ENCODE measurements around the gene ESPN.

The ESPN gene

GRCh38 chr1:6446665-6447015 is 22.1 kb downstream of the ESPN start:
- H3K79me2 ChIP-seq (ENCODE audit: insufficient read depth, low read length) = no peaks in the 10 kb centered on the region
- H2AFZ ChIP-seq (ENCODE audit: low read length) = peak overlapping the region; percentile 83
- no peaks in the 10 kb centered on the region for H3K9me3 ChIP-seq (ENCODE audit: insufficient read depth, low read depth, low read length)
- H3K27me3 ChIP-seq (ENCODE audit: insufficient read depth, low read length, poor library complexity, severe bottlenecking) = no peaks in the 10 kb centered on the region
- peak overlapping the region; percentile 68 for H3K4me2 ChIP-seq (ENCODE audit: low read depth, low read length, poor library complexity, severe bottlenecking)
- H3K4me3 ChIP-seq (ENCODE audit: low read length, poor library complexity, severe bottlenecking) = peak overlapping the region; percentile 72
- H4K20me1 ChIP-seq (ENCODE audit: insufficient read depth, low read length, poor library complexity, severe bottlenecking) = no peaks in the 10 kb centered on the region
- H3K9ac ChIP-seq (ENCODE audit: low read depth, low read length, poor library complexity, severe bottlenecking) = peak overlapping the region; percentile 62
- H3K36me3 ChIP-seq (ENCODE audit: insufficient read depth, low read length) = no peaks in the 10 kb centered on the region
- TF ChIP-seq CTCF (conservative IDR thresholded peaks at IDR 0.05; ENCODE audit: low read length) = no peak
- no peak for TF ChIP-seq EZH2phosphoT487 (IDR thresholded peaks at IDR 0.05; ENCODE audit: borderline replicate concordance)
- H3F3A ChIP-seq (ENCODE audit: low read depth) = no peaks in the 10 kb centered on the region
- no peaks in the 10 kb centered on the region for H3K9me2 ChIP-seq (replicated peaks; ENCODE audit: low read depth, low read length)
- H3K4me1 ChIP-seq (ENCODE audit: insufficient read depth, low read length, poor library complexity, severe bottlenecking) = no peaks in the 10 kb centered on the region

- H3K9ac ChIP-seq (ENCODE audit: low read depth, low read length, poor library complexity, severe bottlenecking) = peak overlapping the region; percentile 62
These were observed 22.6 kb downstream of the ESPN start for GRCh38 chr1:6447016-6447817.

GRCh38 chr1:6447818-6448748 is 23.5 kb downstream of the ESPN start:
- Histone ChIP-seq H3K9me3 (ENCODE audit: insufficient read depth, low read depth, low read length) (no peaks in the 10 kb centered on the region), H3K4me1 (ENCODE audit: insufficient read depth, low read length, poor library complexity, severe bottlenecking) (no peaks in the 10 kb centered on the region), H3F3A (ENCODE audit: low read depth) (no peaks in the 10 kb centered on the region), H4K20me1 (ENCODE audit: insufficient read depth, low read length, poor library complexity, severe bottlenecking) (no peaks in the 10 kb centered on the region), H3K9ac (ENCODE audit: low read depth, low read length, poor library complexity, severe bottlenecking) (no peak overlapping the region), H3K9me2 (replicated peaks; ENCODE audit: low read depth, low read length) (no peaks in the 10 kb centered on the region), H2AFZ (ENCODE audit: low read length) (no peak overlapping the region), H3K36me3 (ENCODE audit: insufficient read depth, low read length) (no peaks in the 10 kb centered on the region), H3K27me3 (ENCODE audit: insufficient read depth, low read length, poor library complexity, severe bottlenecking) (no peaks in the 10 kb centered on the region), H3K4me3 (ENCODE audit: low read length, poor library complexity, severe bottlenecking) (peak overlapping the region; percentile 72), H3K4me2 (ENCODE audit: low read depth, low read length, poor library complexity, severe bottlenecking) (peak overlapping the region; percentile 68), H3K79me2 (ENCODE audit: insufficient read depth, low read length) (no peaks in the 10 kb centered on the region)
- no peak for TF ChIP-seq CTCF (conservative IDR thresholded peaks at IDR 0.05; ENCODE audit: low read length)
- TF ChIP-seq EZH2phosphoT487 (IDR thresholded peaks at IDR 0.05; ENCODE audit: borderline replicate concordance) = no peak

More at GRCh38 chr1:6447016-6447817, 22.6 kb downstream of the ESPN start:
- H3F3A ChIP-seq (ENCODE audit: low read depth) = no peaks in the 10 kb centered on the region
- no peaks in the 10 kb centered on the region for H3K36me3 ChIP-seq (ENCODE audit: insufficient read depth, low read length)
- H3K4me3 ChIP-seq (ENCODE audit: low read length, poor library complexity, severe bottlenecking) = peak overlapping the region; percentile 72
- peak overlapping the region; percentile 68 for H3K4me2 ChIP-seq (ENCODE audit: low read depth, low read length, poor library complexity, severe bottlenecking)
- no peaks in the 10 kb centered on the region for H3K9me3 ChIP-seq (ENCODE audit: insufficient read depth, low read depth, low read length)
- no peaks in the 10 kb centered on the region for H3K79me2 ChIP-seq (ENCODE audit: insufficient read depth, low read length)
- peak overlapping the region; percentile 83 for H2AFZ ChIP-seq (ENCODE audit: low read length)
- no peaks in the 10 kb centered on the region for H3K4me1 ChIP-seq (ENCODE audit: insufficient read depth, low read length, poor library complexity, severe bottlenecking)
- no peaks in the 10 kb centered on the region for H3K9me2 ChIP-seq (replicated peaks; ENCODE audit: low read depth, low read length)
- TF ChIP-seq EZH2phosphoT487 (IDR thresholded peaks at IDR 0.05; ENCODE audit: borderline replicate concordance) = no peak
- no peak for TF ChIP-seq CTCF (conservative IDR thresholded peaks at IDR 0.05; ENCODE audit: low read length)
- H3K27me3 ChIP-seq (ENCODE audit: insufficient read depth, low read length, poor library complexity, severe bottlenecking) = no peaks in the 10 kb centered on the region
- no peaks in the 10 kb centered on the region for H4K20me1 ChIP-seq (ENCODE audit: insufficient read depth, low read length, poor library complexity, severe bottlenecking)

Data from Loucy (cell line).